ENCODE data around the gene IDH1.

The IDH1 gene

DNA sequence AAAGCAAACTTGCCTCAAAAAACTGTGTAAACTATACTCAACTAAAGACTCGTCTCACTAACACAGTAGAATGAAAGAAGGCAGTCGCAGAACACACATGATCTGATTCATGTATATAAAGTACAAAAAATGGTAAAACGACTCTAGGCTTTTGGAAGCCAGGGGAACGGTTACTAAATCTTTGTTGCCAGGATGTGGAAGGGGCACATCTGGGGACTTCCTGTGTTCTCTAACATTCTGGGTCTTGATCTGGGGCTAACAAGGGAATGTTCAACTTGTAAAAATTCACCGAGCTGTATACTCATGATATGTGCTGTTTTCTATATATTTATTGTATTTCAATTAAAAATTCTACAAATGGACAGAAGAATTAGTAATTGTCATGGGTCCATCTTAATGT, 50.7 kb downstream of the IDH1 start:
- Mint-ChIP-seq H3K4me1 (no peaks in the 10 kb centered on the region), H3K27me3 (no peaks in the 10 kb centered on the region), H3K9me3 (no peaks in the 10 kb centered on the region), H3K27ac (no peak overlapping the region), H3K4me3 (no peak overlapping the region)
- ATAC-seq (no peak), DNase-seq (no peak)

GRCh38 chr2:208195531-208195930, 59.3 kb downstream of the IDH1 start:
- ATAC-seq = no peak
- H3K27ac Mint-ChIP-seq = no peak overlapping the region
- H3K27me3 Mint-ChIP-seq = no peaks in the 10 kb centered on the region
- no peak for DNase-seq
- no peaks in the 10 kb centered on the region for H3K9me3 Mint-ChIP-seq
- H3K4me1 Mint-ChIP-seq = no peaks in the 10 kb centered on the region
- H3K4me3 Mint-ChIP-seq = no peak overlapping the region

GRCh38 chr2:208192611-208193236, 62.1 kb downstream of the IDH1 start:
- H3K4me3 Mint-ChIP-seq = no peak overlapping the region
- H3K27me3 Mint-ChIP-seq = no peaks in the 10 kb centered on the region
- no peaks in the 10 kb centered on the region for H3K4me1 Mint-ChIP-seq
- peak overlapping the region in 1 of 2 donors; percentile 9 for H3K27ac Mint-ChIP-seq
- H3K9me3 Mint-ChIP-seq = no peaks in the 10 kb centered on the region
- ATAC-seq (no peak), DNase-seq (no peak)

DNA sequence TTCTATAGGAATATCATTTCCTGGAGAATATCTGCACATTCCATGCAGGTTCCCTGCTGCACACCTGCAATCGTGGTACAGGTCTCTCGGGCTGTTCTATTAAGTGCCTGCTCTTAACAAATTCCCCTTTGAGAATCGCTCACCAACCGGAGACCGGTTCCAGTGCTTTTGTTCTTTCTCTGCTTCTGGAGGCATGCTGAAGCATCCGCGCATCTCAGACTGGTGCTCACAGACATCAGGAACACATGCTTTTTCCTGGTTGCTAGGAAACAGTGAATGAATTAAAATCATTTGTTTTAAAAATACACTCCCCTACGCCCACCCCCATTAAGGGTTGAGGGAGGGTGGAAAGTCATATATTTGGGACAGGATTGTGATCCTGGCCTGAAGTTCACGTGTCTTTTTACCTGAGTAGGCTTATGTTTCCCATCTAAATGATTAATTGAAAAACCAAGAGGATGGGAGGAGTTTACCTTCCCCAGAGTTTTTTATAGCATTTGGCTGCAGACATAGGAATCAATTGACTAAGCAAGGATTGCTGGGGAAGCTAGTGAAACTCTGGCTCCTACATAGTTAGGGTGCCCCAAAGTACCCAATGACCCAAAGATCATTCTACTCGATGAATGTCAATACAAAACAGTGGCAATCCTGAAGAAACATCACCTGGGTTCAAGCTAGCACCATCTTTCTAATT, 64.9 kb downstream of the IDH1 start, which contains the start of gene C2orf80:
TSS of gene C2orf80 (minus strand) at position 221 of the 694 bp plus-strand sequence. CDS start 3,044 bp downstream, outside the sequence.
- DNase-seq (no peak), ATAC-seq (no peak)
- no peak within 1 kb of the TSS for H3K27ac Mint-ChIP-seq
- H3K9me3 Mint-ChIP-seq = no peaks in the 10 kb centered on the region
- peaks cover 6% of the 10 kb centered on the region for H3K27me3 Mint-ChIP-seq
- no peaks in the 10 kb centered on the region for H3K4me1 Mint-ChIP-seq
- H3K4me3 Mint-ChIP-seq = no peak within 1 kb of the TSS

GRCh38 chr2:208189069-208189809, 65.6 kb downstream of the IDH1 start:
- H3K27me3 Mint-ChIP-seq = peaks cover 13% of the 10 kb centered on the region
- H3K9me3 Mint-ChIP-seq = no peaks in the 10 kb centered on the region
- no peak overlapping the region for H3K4me3 Mint-ChIP-seq
- no peak overlapping the region for H3K27ac Mint-ChIP-seq
- DNase-seq = no peak
- H3K4me1 Mint-ChIP-seq = no peaks in the 10 kb centered on the region
- ATAC-seq = no peak

GRCh38 chr2:208186893-208187292, 68.0 kb downstream of the IDH1 start:
- Mint-ChIP-seq H3K4me1 (no peaks in the 10 kb centered on the region), H3K4me3 (no peak overlapping the region), H3K9me3 (no peaks in the 10 kb centered on the region), H3K27ac (no peak overlapping the region), H3K27me3 (peaks cover 31% of the 10 kb centered on the region)
- ATAC-seq = no peak
- DNase-seq = no peak

- Mint-ChIP-seq H3K4me1 (no peaks in the 10 kb centered on the region), H3K9me3 (no peaks in the 10 kb centered on the region), H3K27me3 (peaks cover 31% of the 10 kb centered on the region), H3K27ac (no peak overlapping the region), H3K4me3 (no peak overlapping the region)
- ATAC-seq (no peak), DNase-seq (no peak)
These were observed 68.4 kb downstream of the IDH1 start for GRCh38 chr2:208186465-208186864.
